IPS-20b (cell line): ENCODE measurements around the gene INO80E.
A peak's percentile ranks its signal among the peaks of the same experiment; 100 is the strongest.
"Not testable (repeated sequence)": the region's sequence is repeated elsewhere in the genome, so short reads cannot be mapped to it uniquely, and the experiment has no call there.

ENCODE experiments used
- H3K27ac ChIP-seq: one replicate; pipeline ENCODE4 v1.5.1; 2013; ENCODE audit warnings: low read length
- H3K27me3 ChIP-seq: 2 replicates; pipeline ENCODE4 v1.6.1; 2013; ENCODE audit warnings: mild to moderate bottlenecking, low read length, inconsistent platforms; ENCODE audit not compliant: insufficient read depth
- H3K36me3 ChIP-seq: 2 replicates; pipeline ENCODE4 v1.6.1; 2013; ENCODE audit warnings: low read depth, mild to moderate bottlenecking, inconsistent platforms, low read length, moderate library complexity; ENCODE audit not compliant: insufficient read depth
- H3K4me1 ChIP-seq: 2 replicates; pipeline ENCODE4 v1.6.1; 2013; ENCODE audit warnings: mild to moderate bottlenecking, control low read depth, inconsistent platforms, low read length, moderate library complexity; ENCODE audit not compliant: insufficient read depth
- H3K4me3 ChIP-seq: 2 replicates; pipeline ENCODE4 v1.5.1; 2013; ENCODE audit warnings: mild to moderate bottlenecking, low read length, inconsistent platforms
- H3K9ac ChIP-seq: 2 replicates; pipeline ENCODE4 v1.6.1; 2013; ENCODE audit warnings: low read depth, mild to moderate bottlenecking, inconsistent platforms, low read length, moderate library complexity
- H3K9me3 ChIP-seq: 2 replicates; pipeline ENCODE4 v1.6.1; 2013; ENCODE audit warnings: mild to moderate bottlenecking, low read depth, low read length, inconsistent platforms; ENCODE audit not compliant: insufficient read depth

Gene INO80E

GRCh38 chr16:29995911-29996765 lies at the start of gene INO80E:
Gene INO80E, plus strand, starts transcription at chr16:29996241. Its CDS starts 70 bp downstream, at chr16:29996311.
- H3K36me3 ChIP-seq: peaks cover 34% of the 10 kb centered on the region
- peak within 1 kb of the TSS; percentile 50 for H3K27ac ChIP-seq
- H3K9ac ChIP-seq: peak within 1 kb of the TSS; percentile 93
- H3K4me1 ChIP-seq: peaks cover 4% of the 10 kb centered on the region; the same call in 1 of the 2 replicates
- no peaks in the 10 kb centered on the region for H3K9me3 ChIP-seq
- H3K27me3 ChIP-seq: no peaks in the 10 kb centered on the region
- peak within 1 kb of the TSS; percentile 87 for H3K4me3 ChIP-seq

GRCh38 chr16:29947897-29948296 lies 48.1 kb upstream of the INO80E start:
- Histone ChIP-seq H3K9ac (no peak overlapping the region), H3K27ac (no peak overlapping the region)

GRCh38 chr16:29950806-29951461 lies 45.1 kb upstream of the INO80E start:
- H3K9me3 ChIP-seq: no peaks in the 10 kb centered on the region
- no peaks in the 10 kb centered on the region for H3K27me3 ChIP-seq
- H3K4me1 ChIP-seq: peaks cover 3% of the 10 kb centered on the region; the same call in 1 of the 2 replicates
- H3K36me3 ChIP-seq: no peaks in the 10 kb centered on the region
- H3K27ac ChIP-seq: no peak overlapping the region
- H3K9ac ChIP-seq: no peak overlapping the region
- H3K4me3 ChIP-seq: no peak overlapping the region

More at GRCh38 chr16:29947897-29948296, 48.1 kb upstream of the INO80E start:
- peaks cover 3% of the 10 kb centered on the region; the same call in 1 of the 2 replicates for H3K4me1 ChIP-seq
- no peak overlapping the region for H3K4me3 ChIP-seq
- no peaks in the 10 kb centered on the region for H3K9me3 ChIP-seq
- H3K27me3 ChIP-seq: no peaks in the 10 kb centered on the region
- no peaks in the 10 kb centered on the region for H3K36me3 ChIP-seq

GRCh38 chr16:29951625-29952365 lies 44.2 kb upstream of the INO80E start:
- H3K4me1 ChIP-seq: peaks cover 3% of the 10 kb centered on the region; the same call in 1 of the 2 replicates
- H3K9me3 ChIP-seq: no peaks in the 10 kb centered on the region
- H3K9ac ChIP-seq: no peak overlapping the region
- no peaks in the 10 kb centered on the region for H3K36me3 ChIP-seq
- H3K27me3 ChIP-seq: no peaks in the 10 kb centered on the region
- no peak overlapping the region for H3K4me3 ChIP-seq
- H3K27ac ChIP-seq: no peak overlapping the region

GRCh38 chr16:29958756-29959155 lies 37.3 kb upstream of the INO80E start:
- no peaks in the 10 kb centered on the region for H3K27me3 ChIP-seq
- H3K4me3 ChIP-seq: no peak overlapping the region
- H3K4me1 ChIP-seq: 0 out of 2 replicates have a peak, but pooled peaks cover 3% of the 10 kb centered on the region
- H3K9ac ChIP-seq: no peak overlapping the region
- no peaks in the 10 kb centered on the region for H3K36me3 ChIP-seq
- H3K27ac ChIP-seq: no peak overlapping the region
- no peaks in the 10 kb centered on the region for H3K9me3 ChIP-seq

- Histone ChIP-seq H3K4me1 (0 out of 2 replicates have a peak, but pooled peaks cover 3% of the 10 kb centered on the region), H3K9me3 (no peaks in the 10 kb centered on the region), H3K4me3 (no peak overlapping the region), H3K27ac (no peak overlapping the region), H3K36me3 (no peaks in the 10 kb centered on the region), H3K27me3 (no peaks in the 10 kb centered on the region), H3K9ac (no peak overlapping the region)
Measured at GRCh38 chr16:29959293-29959692, 36.7 kb upstream of the INO80E start.

- not testable (repeated sequence) for H3K4me1 ChIP-seq, H3K9me3 ChIP-seq, H3K9ac ChIP-seq, H3K27me3 ChIP-seq, H3K36me3 ChIP-seq, H3K27ac ChIP-seq, H3K4me3 ChIP-seq
Measured at GRCh38 chr16:29959821-29960220, 36.2 kb upstream of the INO80E start.

- Histone ChIP-seq H3K9me3 (no peaks in the 10 kb centered on the region), H3K4me1 (0 out of 2 replicates have a peak, but pooled peaks cover 3% of the 10 kb centered on the region), H3K27me3 (no peaks in the 10 kb centered on the region), H3K36me3 (no peaks in the 10 kb centered on the region; the same call in 1 of the 2 replicates), H3K9ac (peak overlapping the region; percentile 67; the same call in 1 of the 2 replicates), H3K27ac (no peak overlapping the region), H3K4me3 (peak overlapping the region; percentile 82)
Measured at GRCh38 chr16:29961127-29961478, 34.9 kb upstream of the INO80E start.

- Histone ChIP-seq H3K9ac (peak within 1 kb of the TSS; percentile 67; the same call in 1 of the 2 replicates), H3K27me3 (no peaks in the 10 kb centered on the region), H3K9me3 (no peaks in the 10 kb centered on the region), H3K27ac (peak within 1 kb of the TSS; percentile 1), H3K4me3 (peak within 1 kb of the TSS; percentile 82), H3K4me1 (0 out of 2 replicates have a peak, but pooled peaks cover 3% of the 10 kb centered on the region), H3K36me3 (no peaks in the 10 kb centered on the region; the same call in 1 of the 2 replicates)
Measured at GRCh38 chr16:29961479-29962343, 34.3 kb upstream of the INO80E start, which contains the start of gene TMEM219. Gene TMEM219, plus strand, starts transcription at chr16:29962079. Its CDS starts 1,065 bp downstream, at chr16:29963144.

GRCh38 chr16:29962344-29962994 lies 33.6 kb upstream of the INO80E start:
- Histone ChIP-seq H3K9me3 (no peaks in the 10 kb centered on the region), H3K4me1 (0 out of 2 replicates have a peak, but pooled peaks cover 3% of the 10 kb centered on the region), H3K4me3 (peak overlapping the region; percentile 82), H3K27me3 (no peaks in the 10 kb centered on the region), H3K27ac (no peak overlapping the region), H3K9ac (peak overlapping the region; percentile 67; the same call in 1 of the 2 replicates), H3K36me3 (no peaks in the 10 kb centered on the region; the same call in 1 of the 2 replicates)
